Adrenal gland (tissue), 12 donors: ENCODE results near the gene KYAT1. TPM values are rescaled to one million over a fixed set of nuclear protein-coding genes. Genes with fewer than 3 reads are reported as not detected.
A peak's percentile ranks its signal among the peaks of the same experiment; 100 is the strongest.
"Not testable (repeated sequence)": the region's sequence is repeated elsewhere in the genome, so short reads cannot be mapped to it uniquely, and the experiment has no call there.

Experiments
- DNase-seq, 7 donors: peaks; one replicate each; pipeline ENCODE4 v3.0.0-alpha.2; 2019 to 2020
- H3K27ac ChIP-seq, 5 donors: fragments of 200-600 bp; sonication (generic) in 4 of 5; 1 replicate in 3 of 5; 2 replicates in 2 of 5; pipeline versions ENCODE4 v1.5.1 to v1.8.0; 2016 to 2020; ENCODE audit warnings: mild to moderate bottlenecking in 1 of 5
- H3K27me3 ChIP-seq: fragments of 200-600 bp; 2 replicates; pipeline ENCODE4 v1.8.0; 2021
- H3K36me3 ChIP-seq, 2 donors: fragments of 200-600 bp; replicated peaks in 1 of 2; 1 replicate in 1 of 2; 2 replicates in 1 of 2; pipeline versions ENCODE4 v1.5.1 to v1.8.0; 2018 to 2022
- H3K4me1 ChIP-seq, 2 donors: fragments of 200-600 bp; replicated peaks in 1 of 2; 1 replicate in 1 of 2; 2 replicates in 1 of 2; pipeline versions ENCODE4 v1.5.1 to v1.8.0; 2018 to 2021
- H3K4me3 ChIP-seq, 4 donors: fragments of 200-600 bp; sonication (generic) in 3 of 4; one replicate each; pipeline ENCODE4 v1.5.1; 2016 to 2018
- H3K9me3 ChIP-seq, 3 donors: fragments of 200-600 bp; sonication (generic) in 1 of 3; replicated peaks in 1 of 3; 1 replicate in 2 of 3; 2 replicates in 1 of 3; pipeline versions ENCODE4 v1.5.1 to v1.8.0; 2016 to 2021
- POLR2A ChIP-seq, 2 donors: fragments of 450-650 bp; IDR thresholded peaks; one replicate each; pipeline ENCODE4 v1.6.1; 2017; ENCODE audit warnings: antibody characterized with exemption in 2 of 2, mild to moderate bottlenecking in 2 of 2, moderate library complexity in 1 of 2
- WGBS, 4 donors: extraction: QIAGEN DNeasy Blood & Tissue Kit in 2 of 4; methylation state at CpG; one replicate each; pipeline versions ENCODE4 v1.1.5 to v1.1.7; 2013 to 2017; 5-methylcytosine and 5-hydroxymethylcytosine counted together
- intact Hi-C, 2 donors: fragments of 100-400 bp; cut with DNase I; formaldehyde crosslinking; loops; one replicate each; pipeline versions ENCODE4 v1.14.1 to v1.15.0; 2022 to 2023
- polyA plus RNA-seq, 3 donors: library from polyadenylated mRNA; stranded (reverse); fragments of 200-250 nt in 2 of 3; fragments of 350-450 nt in 1 of 3; fragmentation: Illumina TruSeq in 1 of 3; extraction: RNeasy Lipid Tissue Mini Kit (QIAGEN cat#74804) in 1 of 3; gene quantifications; one replicate each; pipeline ENCODE4 v1.2.3, GENCODE V29; 2013 to 2014
- total RNA-seq, 9 donors: library from RNA; depleted of rRNA in 4 of 9; stranded (reverse); fragments of >200 nt in 4 of 9; fragments of 120-200 nt in 1 of 9; fragmentation: NEBNext Ultra II Directional in 1 of 9; extraction: Animal tissue kit (Norgen Biotek cat#: 25700) in 1 of 9; gene quantifications; one replicate each; pipeline versions ENCODE4 v1.1.0 to v1.2.4, GENCODE V29; 2013 to 2023
- TF ChIP-seq, protein P1 (sequence below), 6 experiments: fragments of 450-650 bp in 4 of 6; fragments of 200-600 bp in 2 of 6; sonication (generic) in 1 of 6; IDR thresholded peaks; 1 replicate in 5 of 6; 2 replicates in 1 of 6; pipeline versions ENCODE4 v1.5.1 to v1.8.0; 2016 to 2021; ENCODE audit warnings: antibody characterized with exemption in 6 of 6, mild to moderate bottlenecking in 2 of 6, moderate library complexity in 1 of 6
- donor health status: healthy with polysubstance abuse.
- donor health status: Bipolar disorder and iron deficiency.
- donor health status: DM: yes; HTN: yes; CAD: no.
- donor health status: DM: no; HTN: no; CAD: no.
- donor health status: DM: no; HTN: no; CAD: no.
- donor health status: DM: yes; HTN: yes; CAD: no.

Gene KYAT1
- total and polyA plus RNA-seq, 12 donors, result 3.5 to 10.3 (median 7.2) TPM

DNA sequence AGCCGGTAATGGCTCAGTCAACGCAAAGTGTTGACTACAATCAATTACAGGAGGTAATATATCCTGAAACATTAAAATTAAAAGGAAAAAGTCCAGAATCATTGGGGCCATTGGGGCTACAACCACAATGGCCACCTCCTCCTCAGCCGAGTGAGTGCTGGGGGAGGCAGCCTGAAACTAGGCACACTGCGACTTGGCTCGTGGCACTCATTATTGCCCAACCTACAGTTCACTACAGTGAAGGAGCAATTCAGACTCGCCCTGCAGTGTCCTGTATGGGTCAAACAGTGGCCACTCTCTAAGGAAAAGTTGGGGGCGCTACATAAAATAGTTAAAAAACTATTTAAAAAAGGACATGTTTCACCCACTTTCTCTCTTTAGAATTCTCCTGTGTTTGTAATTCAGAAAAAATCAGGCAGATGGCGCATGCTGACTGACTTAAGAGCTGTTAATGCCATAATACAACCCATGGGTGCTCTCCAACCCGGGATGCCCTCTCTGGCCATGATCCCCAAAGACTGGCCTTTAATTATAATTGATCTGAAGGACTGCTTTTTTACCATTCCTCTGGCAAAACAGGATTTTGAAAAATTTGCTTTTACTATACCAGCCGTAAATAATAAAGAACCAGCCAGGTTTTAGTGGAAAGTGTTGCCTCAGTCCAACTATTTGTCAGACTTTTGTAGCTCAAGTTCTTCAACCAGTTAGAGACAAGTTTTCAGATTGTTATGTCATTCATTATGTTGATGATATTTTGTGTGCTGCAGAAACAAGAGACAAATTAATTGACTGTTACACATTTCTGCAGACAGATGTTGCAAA is 29.8 kb downstream of the KYAT1 start:
- H3K36me3 ChIP-seq, H3K4me3 ChIP-seq, H3K4me1 ChIP-seq, intact Hi-C loops, H3K9me3 ChIP-seq, H3K27me3 ChIP-seq, H3K27ac ChIP-seq: not testable (repeated sequence)
- DNase-seq, result peak in 6 of 7 donors; percentile 36 to 74 (median 50)
- TF ChIP-seq, protein P1, sequence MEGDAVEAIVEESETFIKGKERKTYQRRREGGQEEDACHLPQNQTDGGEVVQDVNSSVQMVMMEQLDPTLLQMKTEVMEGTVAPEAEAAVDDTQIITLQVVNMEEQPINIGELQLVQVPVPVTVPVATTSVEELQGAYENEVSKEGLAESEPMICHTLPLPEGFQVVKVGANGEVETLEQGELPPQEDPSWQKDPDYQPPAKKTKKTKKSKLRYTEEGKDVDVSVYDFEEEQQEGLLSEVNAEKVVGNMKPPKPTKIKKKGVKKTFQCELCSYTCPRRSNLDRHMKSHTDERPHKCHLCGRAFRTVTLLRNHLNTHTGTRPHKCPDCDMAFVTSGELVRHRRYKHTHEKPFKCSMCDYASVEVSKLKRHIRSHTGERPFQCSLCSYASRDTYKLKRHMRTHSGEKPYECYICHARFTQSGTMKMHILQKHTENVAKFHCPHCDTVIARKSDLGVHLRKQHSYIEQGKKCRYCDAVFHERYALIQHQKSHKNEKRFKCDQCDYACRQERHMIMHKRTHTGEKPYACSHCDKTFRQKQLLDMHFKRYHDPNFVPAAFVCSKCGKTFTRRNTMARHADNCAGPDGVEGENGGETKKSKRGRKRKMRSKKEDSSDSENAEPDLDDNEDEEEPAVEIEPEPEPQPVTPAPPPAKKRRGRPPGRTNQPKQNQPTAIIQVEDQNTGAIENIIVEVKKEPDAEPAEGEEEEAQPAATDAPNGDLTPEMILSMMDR (IDR thresholded peaks at IDR 0.05), result peak; percentile 31 to 70 (median 61)
- WGBS, 4 donors, result 74 to 78% (median 75%) methylated on average over 10 of the region's 10 CpGs

DNA sequence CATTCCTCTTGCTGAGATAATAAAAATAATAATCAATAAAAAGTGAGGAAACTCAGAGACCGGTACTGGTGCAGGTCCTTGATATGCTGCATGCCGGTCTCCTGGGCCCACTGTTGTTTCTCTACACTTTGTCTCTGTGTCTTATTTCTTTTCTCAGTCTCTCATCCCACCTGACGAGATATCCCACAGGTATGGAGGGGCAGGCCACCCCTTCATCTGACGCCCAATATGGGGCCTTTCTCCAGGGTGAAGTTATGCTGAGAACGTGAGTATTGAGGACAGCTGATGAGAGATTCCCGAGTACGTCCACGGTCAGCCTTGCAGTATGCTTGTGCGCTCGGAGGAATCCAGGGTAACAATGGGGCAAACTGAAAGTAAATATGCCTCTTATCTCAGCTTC is 30.7 kb downstream of the KYAT1 start:
- WGBS, 4 donors, result 88 to 96% (median 92%) methylated on average over 10 of the region's 10 CpGs
- intact Hi-C loops, H3K4me1 ChIP-seq, H3K9me3 ChIP-seq, H3K27me3 ChIP-seq, H3K36me3 ChIP-seq, H3K4me3 ChIP-seq, H3K27ac ChIP-seq, DNase-seq: not testable (repeated sequence)

DNA sequence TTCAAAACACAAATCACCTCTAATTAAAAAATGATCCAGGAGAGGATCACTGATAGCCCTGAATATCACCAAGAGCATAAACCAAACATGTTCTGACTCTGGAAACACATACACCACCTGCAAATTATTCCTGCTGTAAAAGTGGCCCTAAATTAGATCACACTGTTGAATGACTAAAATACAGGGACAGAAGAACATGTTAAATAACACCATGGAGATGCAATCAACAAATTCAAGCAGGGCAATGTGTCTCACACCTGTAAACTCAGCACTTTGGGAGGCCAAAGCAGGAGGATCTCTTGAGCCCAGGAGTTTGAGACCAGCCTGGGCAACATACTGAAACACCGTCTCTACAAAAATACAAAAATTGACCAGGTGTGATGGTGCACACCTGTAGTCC is 33.9 kb downstream of the KYAT1 start:
- Histone ChIP-seq H3K4me1 (no peaks in the 10 kb centered on the region), H3K27me3 (no peaks in the 10 kb centered on the region), H3K4me3 (no peak overlapping the region), H3K36me3 (no peaks in the 10 kb centered on the region), H3K9me3 (no peaks in the 10 kb centered on the region), H3K27ac (no peak overlapping the region)
- WGBS, 4 donors, result 96 to 100% (median 99%) methylated on average over 1 of the region's 1 CpG
- TF ChIP-seq, protein P1 (IDR thresholded peaks at IDR 0.05), result no peak
- no peak for TF ChIP-seq POLR2A (IDR thresholded peaks at IDR 0.05)
- intact Hi-C loops, result no loop called here
- DNase-seq, result no peak

DNA sequence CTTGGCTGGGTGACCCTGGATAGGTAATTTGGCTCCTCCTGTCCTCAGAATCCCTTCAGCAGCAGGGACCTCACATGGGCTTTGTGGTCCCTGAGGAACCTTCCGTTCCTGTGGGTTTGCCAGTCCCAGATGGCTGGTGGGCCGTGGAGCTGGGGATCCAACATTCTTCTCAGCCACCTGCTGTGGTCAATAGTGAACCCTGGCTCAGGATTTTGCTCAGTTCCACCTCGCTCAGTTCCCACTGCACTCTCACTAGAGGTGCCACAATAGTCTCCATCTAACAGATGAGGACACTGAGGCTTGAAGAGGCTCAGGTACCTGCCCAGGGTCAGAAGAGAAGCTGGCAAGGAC is 35.1 kb downstream of the KYAT1 start:
- Histone ChIP-seq H3K27ac (no peak overlapping the region), H3K4me1 (no peaks in the 10 kb centered on the region), H3K9me3 (no peaks in the 10 kb centered on the region), H3K27me3 (no peaks in the 10 kb centered on the region), H3K36me3 (no peaks in the 10 kb centered on the region), H3K4me3 (no peak overlapping the region)
- no peak for DNase-seq
- 85 to 96% (median 89%) methylated on average over 2 to 3 of the region's 3 CpGs for WGBS, 4 donors
- TF ChIP-seq, protein P1 (IDR thresholded peaks at IDR 0.05), result no peak
- no peak for TF ChIP-seq POLR2A (IDR thresholded peaks at IDR 0.05)
- intact Hi-C loops, result no loop called here
